Calu3 (cell line): ENCODE results near the gene MFSD6. TPM values are rescaled to one million over a fixed set of nuclear protein-coding genes. Genes with fewer than 3 reads are reported as not detected.

Experiments used
- BruUV-seq: library from RNA; stranded (reverse); fragments of 400-500 nt; replicated peaks from 2 replicates; lab custom pipeline; 2021; lab: Mats Ljungman, UMichigan
- CTCF ChIA-PET: fragments of 300-600 bp; sonication (Branson Sonifier 250); formaldehyde crosslinking; loops from one replicate; lab custom pipeline; 2022; ENCODE audit warnings: antibody characterized with exemption; lab: Charles Lee
- DNase-seq: peaks from one replicate; pipeline ENCODE4 v3.0.0; 2022
- H3K27ac Mint-ChIP-seq: one replicate; pipeline ENCODE4 v1.8.0; 2022; ENCODE audit warnings: mixed read lengths; ENCODE audit not compliant: unreplicated experiment
- H3K27me3 Mint-ChIP-seq: one replicate; pipeline ENCODE4 v1.8.0; 2022; ENCODE audit warnings: mixed read lengths; ENCODE audit not compliant: unreplicated experiment
- H3K36me3 Mint-ChIP-seq: one replicate; pipeline ENCODE4 v1.8.0; 2022; ENCODE audit warnings: mild to moderate bottlenecking, moderate library complexity, mixed read lengths; ENCODE audit not compliant: insufficient read depth, unreplicated experiment
- H3K4me1 Mint-ChIP-seq: one replicate; pipeline ENCODE4 v1.8.0; 2022; ENCODE audit warnings: mild to moderate bottlenecking, low read depth, mixed read lengths; ENCODE audit not compliant: unreplicated experiment
- H3K4me3 Mint-ChIP-seq: one replicate; pipeline ENCODE4 v1.8.0; 2022; ENCODE audit warnings: mild to moderate bottlenecking, low read depth, moderate library complexity, mixed read lengths; ENCODE audit not compliant: unreplicated experiment
- H3K9me3 Mint-ChIP-seq: one replicate; pipeline ENCODE4 v1.8.0; 2022; ENCODE audit warnings: low read depth, mixed read lengths; ENCODE audit not compliant: unreplicated experiment
- CTCF ChIP-seq: fragments of 200-600 bp; IDR thresholded peaks from one replicate; pipeline ENCODE4 v1.8.0; 2022; ENCODE audit warnings: antibody characterized with exemption; ENCODE audit not compliant: unreplicated experiment
- intact Hi-C: fragments of 100-400 bp; cut with micrococcal nuclease; formaldehyde crosslinking; loops from one replicate; pipeline ENCODE4 v1.10.0; 2022; ENCODE audit not compliant: unreplicated experiment
- total RNA-seq: library from RNA; stranded (reverse); gene quantifications from 2 replicates; pipeline ENCODE4 v1.2.3, GENCODE V29; 2022

MFSD6 gene
- total RNA-seq, 1 experiment from 2014 or later: 39.4 TPM

- CTCF ChIA-PET: no interaction called here
- intact Hi-C loops: loop anchor here (10.0 kb wide), 1 partner anchor 114 kb away; the partner anchor contains the start of gene NAB1
- Mint-ChIP-seq H3K27me3 (no peaks in the 10 kb centered on the region), H3K27ac (no peak overlapping the region), H3K4me3 (no peak overlapping the region), H3K4me1 (peaks cover 40% of the 10 kb centered on the region), H3K36me3 (peaks cover 19% of the 10 kb centered on the region), H3K9me3 (no peaks in the 10 kb centered on the region)
- no peak for TF ChIP-seq CTCF
- no peak for DNase-seq
- BruUV-seq: no TSS peak
These were observed 122.2 kb downstream of the MFSD6 start for GRCh38 chr2:190530248-190530900.

GRCh38 chr2:190532581-190532980 lies 124.4 kb downstream of the MFSD6 start:
- Mint-ChIP-seq H3K27me3 (no peaks in the 10 kb centered on the region), H3K27ac (no peak overlapping the region), H3K4me3 (no peak overlapping the region), H3K36me3 (peaks cover 19% of the 10 kb centered on the region), H3K9me3 (no peaks in the 10 kb centered on the region), H3K4me1 (peaks cover 51% of the 10 kb centered on the region)
- BruUV-seq: no TSS peak
- DNase-seq: no peak
- intact Hi-C loops: loop anchor here (10.0 kb wide), 1 partner anchor 112 kb away; the partner anchor contains the start of gene NAB1
- CTCF ChIA-PET: no interaction called here
- no peak for TF ChIP-seq CTCF

- Mint-ChIP-seq H3K27me3 (no peaks in the 10 kb centered on the region), H3K4me1 (peaks cover 45% of the 10 kb centered on the region), H3K9me3 (no peaks in the 10 kb centered on the region), H3K27ac (peak overlapping the region; percentile 85), H3K36me3 (peaks cover 19% of the 10 kb centered on the region), H3K4me3 (peak overlapping the region; percentile 82)
- CTCF ChIA-PET: no interaction called here
- TSS peak; percentile 55 for BruUV-seq
- no peak for DNase-seq
- intact Hi-C loops: loop anchor here (10.0 kb wide), 1 partner anchor 111 kb away; the partner anchor contains the start of gene NAB1
- no peak for TF ChIP-seq CTCF
These were observed 125.2 kb downstream of the MFSD6 start for GRCh38 chr2:190533175-190533967.

GRCh38 chr2:190533968-190534309 lies 125.8 kb downstream of the MFSD6 start:
- no TSS peak for BruUV-seq
- CTCF ChIA-PET: no interaction called here
- H3K4me3 Mint-ChIP-seq: peak overlapping the region; percentile 82
- TF ChIP-seq CTCF: no peak
- peaks cover 6% of the 10 kb centered on the region for H3K9me3 Mint-ChIP-seq
- H3K27ac Mint-ChIP-seq: peak overlapping the region; percentile 85
- H3K4me1 Mint-ChIP-seq: peaks cover 39% of the 10 kb centered on the region
- H3K27me3 Mint-ChIP-seq: no peaks in the 10 kb centered on the region
- DNase-seq: no peak
- peaks cover 19% of the 10 kb centered on the region for H3K36me3 Mint-ChIP-seq
- intact Hi-C loops: loop anchor here (10.0 kb wide), 1 partner anchor 111 kb away; the partner anchor contains the start of gene NAB1
